Osteocyte (in vitro differentiated cells): Measurements from ENCODE around the gene DBNDD1. TPM values are rescaled to one million over a fixed set of nuclear protein-coding genes. Genes with fewer than 3 reads are reported as not detected.

Experiments
- DNase-seq: peaks from one replicate; pipeline ENCODE4 v3.0.0; 2021; ENCODE audit warnings: mixed read lengths; ENCODE audit not compliant: unreplicated experiment; ENCODE audit errors: extremely low spot score
- H3K27ac Mint-ChIP-seq: one replicate; pipeline ENCODE4 v1.8.0; 2021; ENCODE audit warnings: mild to moderate bottlenecking, mixed read lengths; ENCODE audit not compliant: unreplicated experiment
- H3K27me3 Mint-ChIP-seq: one replicate; pipeline ENCODE4 v1.8.0; 2021; ENCODE audit warnings: mixed read lengths; ENCODE audit not compliant: unreplicated experiment
- H3K36me3 Mint-ChIP-seq: one replicate; pipeline ENCODE4 v1.8.0; 2021; ENCODE audit warnings: mixed read lengths; ENCODE audit not compliant: unreplicated experiment
- H3K4me1 Mint-ChIP-seq: one replicate; pipeline ENCODE4 v1.8.0; 2021; ENCODE audit warnings: mixed read lengths; ENCODE audit not compliant: unreplicated experiment
- H3K4me3 Mint-ChIP-seq: one replicate; pipeline ENCODE4 v1.8.0; 2021; ENCODE audit warnings: mild to moderate bottlenecking, moderate library complexity, mixed read lengths; ENCODE audit not compliant: unreplicated experiment
- H3K9me3 Mint-ChIP-seq: one replicate; pipeline ENCODE4 v1.8.0; 2021; ENCODE audit warnings: mixed read lengths; ENCODE audit not compliant: unreplicated experiment
- CTCF ChIP-seq: fragments of 200-600 bp; sonication (generic); IDR thresholded peaks from 2 replicates; pipeline ENCODE4 v1.5.0; 2021; ENCODE audit warnings: antibody characterized with exemption, mild to moderate bottlenecking, moderate library complexity
- total RNA-seq: library from RNA; stranded (reverse); gene quantifications from 2 replicates; pipeline ENCODE4 v1.2.1, GENCODE V29; 2021

DBNDD1 gene
- total RNA-seq, 1 donor from 2014 or later = 0.78 TPM

- Mint-ChIP-seq H3K27me3 (no peaks in the 10 kb centered on the region), H3K4me1 (peaks cover 3% of the 10 kb centered on the region), H3K9me3 (no peaks in the 10 kb centered on the region)
These were observed 14.7 kb downstream of the DBNDD1 start for GRCh38 chr16:90004577-90004976.

GRCh38 chr16:90002759-90003158 is 16.5 kb downstream of the DBNDD1 start:
- TF ChIP-seq CTCF = no peak
- Mint-ChIP-seq H3K36me3 (peaks cover 9% of the 10 kb centered on the region), H3K4me1 (peaks cover 3% of the 10 kb centered on the region), H3K4me3 (no peak overlapping the region), H3K9me3 (no peaks in the 10 kb centered on the region), H3K27me3 (no peaks in the 10 kb centered on the region), H3K27ac (no peak overlapping the region)
- DNase-seq = no peak

More at GRCh38 chr16:90004577-90004976, 14.7 kb downstream of the DBNDD1 start:
- TF ChIP-seq CTCF = no peak
- Mint-ChIP-seq H3K4me3 (no peak overlapping the region), H3K36me3 (peaks cover 7% of the 10 kb centered on the region), H3K27ac (no peak overlapping the region)
- DNase-seq = no peak

GRCh38 chr16:90001761-90002503 is 17.3 kb downstream of the DBNDD1 start:
- Mint-ChIP-seq H3K4me3 (no peak overlapping the region), H3K27ac (no peak overlapping the region)
- no peak for DNase-seq

GRCh38 chr16:90000733-90001427 is 18.4 kb downstream of the DBNDD1 start:
- H3K9me3 Mint-ChIP-seq = no peaks in the 10 kb centered on the region
- no peak for DNase-seq
- H3K4me3 Mint-ChIP-seq = no peak overlapping the region
- H3K4me1 Mint-ChIP-seq = peaks cover 3% of the 10 kb centered on the region
- H3K36me3 Mint-ChIP-seq = peaks cover 16% of the 10 kb centered on the region
- no peaks in the 10 kb centered on the region for H3K27me3 Mint-ChIP-seq
- TF ChIP-seq CTCF = no peak
- H3K27ac Mint-ChIP-seq = no peak overlapping the region

More at GRCh38 chr16:90001761-90002503, 17.3 kb downstream of the DBNDD1 start:
- Mint-ChIP-seq H3K27me3 (no peaks in the 10 kb centered on the region), H3K9me3 (no peaks in the 10 kb centered on the region), H3K36me3 (peaks cover 12% of the 10 kb centered on the region), H3K4me1 (peaks cover 3% of the 10 kb centered on the region)
- no peak for TF ChIP-seq CTCF

- H3K27me3 Mint-ChIP-seq = no peaks in the 10 kb centered on the region
- no peak for TF ChIP-seq CTCF
- H3K27ac Mint-ChIP-seq = no peak overlapping the region
- no peak overlapping the region for H3K4me3 Mint-ChIP-seq
- no peaks in the 10 kb centered on the region for H3K9me3 Mint-ChIP-seq
- H3K36me3 Mint-ChIP-seq = peaks cover 16% of the 10 kb centered on the region
- peaks cover 3% of the 10 kb centered on the region for H3K4me1 Mint-ChIP-seq
- DNase-seq = no peak
These were observed 19.3 kb downstream of the DBNDD1 start for GRCh38 chr16:89999831-90000574.
